CD1c-positive myeloid dendritic cell (primary cell): Measurements from ENCODE around the gene PITPNC1.

Experiments
- DNase-seq: peaks from one replicate; pipeline ENCODE4 v3.0.0-alpha.2; 2016; ENCODE audit errors: extremely low spot score

PITPNC1 gene

DNA sequence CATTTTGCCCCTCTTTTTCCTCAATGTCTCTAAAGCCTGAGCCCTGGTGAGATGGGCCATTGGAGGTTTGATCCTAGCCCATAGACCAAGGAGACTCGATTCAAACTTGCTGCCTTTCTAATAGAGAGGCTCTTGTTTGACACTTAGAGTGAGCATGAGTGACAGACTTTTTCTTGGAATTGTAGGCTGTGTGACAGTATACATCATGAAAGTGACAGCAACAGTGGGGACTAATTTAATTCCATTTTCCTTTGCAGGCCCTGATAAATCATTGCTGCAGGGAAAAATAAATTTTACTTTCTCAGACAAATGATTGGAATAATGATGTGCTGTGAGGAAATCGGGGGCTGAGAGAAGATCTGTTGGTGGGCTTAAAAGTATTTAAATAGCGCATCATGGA lies 171.6 kb downstream of the PITPNC1 start:
- DNase-seq, result no peak

DNA sequence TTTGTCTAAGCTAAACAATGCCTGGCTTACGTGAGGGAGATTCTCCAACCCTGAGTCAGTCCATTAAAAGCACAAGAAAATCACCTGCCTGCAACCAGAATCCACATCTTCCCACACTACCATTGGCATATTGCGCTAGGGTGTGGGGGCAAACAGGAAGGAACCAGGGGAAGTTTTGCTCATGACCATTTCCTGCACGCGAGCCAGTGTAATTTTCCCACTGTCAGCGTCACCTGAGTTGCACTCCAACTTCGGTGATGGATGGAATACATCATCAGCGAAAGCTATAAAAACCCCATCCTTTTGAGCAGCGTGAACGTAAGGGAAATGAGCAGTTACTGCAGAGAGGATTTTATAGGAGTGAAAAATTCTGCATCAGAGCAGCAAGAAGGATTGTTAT lies 172.7 kb downstream of the PITPNC1 start:
- DNase-seq, result peak; percentile 48

DNA sequence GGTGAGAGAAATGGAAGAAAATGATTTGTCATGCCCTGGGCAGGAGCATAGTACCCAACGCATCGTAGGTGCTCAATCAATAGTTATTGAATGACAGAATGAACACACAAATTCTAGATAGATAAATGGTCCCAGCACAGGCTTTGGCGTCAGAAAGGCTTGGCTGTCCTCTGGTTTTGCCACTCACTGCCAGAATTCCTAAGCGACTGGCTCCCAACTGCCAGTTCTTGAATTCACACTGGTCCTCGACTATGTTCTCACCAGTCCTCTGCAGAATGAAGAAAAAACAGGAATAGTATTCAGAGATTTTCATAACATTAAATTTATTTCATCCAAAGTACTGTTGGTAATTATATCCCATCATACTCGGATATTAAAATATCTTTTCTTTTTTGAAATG lies 177.6 kb downstream of the PITPNC1 start:
- no peak for DNase-seq

DNA sequence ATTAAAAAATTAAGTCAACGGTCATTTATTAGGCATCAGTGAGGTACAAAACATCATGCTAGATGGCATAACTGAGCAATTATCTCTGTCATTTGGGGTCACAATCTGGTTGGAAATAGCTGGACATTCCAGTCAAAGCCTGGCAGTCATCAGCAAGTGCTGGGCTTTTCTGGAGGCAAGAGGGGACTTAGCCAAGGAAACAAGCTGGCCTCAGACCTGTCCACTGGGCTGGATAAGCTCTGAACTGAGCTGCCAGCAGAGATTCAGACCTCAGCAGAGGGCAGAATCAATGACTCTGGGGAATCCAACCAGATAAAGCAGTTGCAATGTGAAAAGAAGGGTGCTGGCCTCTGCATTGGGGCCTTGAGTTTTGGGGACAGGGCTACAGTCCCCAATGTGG lies 178.8 kb downstream of the PITPNC1 start:
- no peak for DNase-seq

DNA sequence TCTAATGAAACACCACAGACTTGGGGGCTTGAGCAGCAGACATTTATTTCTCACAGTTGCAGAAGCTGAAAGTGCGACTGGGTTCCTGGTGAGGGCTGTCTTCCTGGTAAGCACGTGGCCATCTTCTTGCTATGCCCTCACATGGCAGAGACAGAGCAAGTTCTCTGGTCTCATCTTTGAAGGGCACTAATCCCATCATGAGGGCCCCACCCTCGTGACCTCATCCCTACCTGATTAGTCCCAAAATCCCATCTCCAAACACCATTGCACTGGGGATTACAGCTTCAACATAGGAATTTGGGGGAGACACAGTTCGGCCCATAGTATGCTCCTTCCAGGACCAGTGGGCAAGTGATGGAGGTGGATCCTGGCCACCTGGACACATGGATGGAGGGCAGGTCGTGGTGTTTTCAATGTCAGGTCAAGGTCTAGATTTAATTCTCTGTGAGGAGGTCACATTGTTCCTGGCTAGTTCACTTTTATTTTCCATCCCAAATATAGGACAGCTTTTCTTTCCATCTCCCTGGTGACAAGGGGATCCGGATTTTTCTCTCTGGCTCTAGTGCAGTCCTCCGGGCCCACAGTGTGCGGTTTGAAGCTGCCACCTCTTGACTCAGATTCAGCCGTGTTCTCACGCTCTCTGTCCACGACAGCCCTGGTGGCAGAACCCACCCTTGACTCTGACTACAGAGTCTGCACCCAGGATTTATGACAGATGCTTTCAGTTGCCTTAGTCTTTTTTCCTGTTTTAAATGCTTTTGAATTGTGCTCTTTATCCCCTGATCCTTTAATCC lies 180.2 kb downstream of the PITPNC1 start:
- no peak for DNase-seq

DNA sequence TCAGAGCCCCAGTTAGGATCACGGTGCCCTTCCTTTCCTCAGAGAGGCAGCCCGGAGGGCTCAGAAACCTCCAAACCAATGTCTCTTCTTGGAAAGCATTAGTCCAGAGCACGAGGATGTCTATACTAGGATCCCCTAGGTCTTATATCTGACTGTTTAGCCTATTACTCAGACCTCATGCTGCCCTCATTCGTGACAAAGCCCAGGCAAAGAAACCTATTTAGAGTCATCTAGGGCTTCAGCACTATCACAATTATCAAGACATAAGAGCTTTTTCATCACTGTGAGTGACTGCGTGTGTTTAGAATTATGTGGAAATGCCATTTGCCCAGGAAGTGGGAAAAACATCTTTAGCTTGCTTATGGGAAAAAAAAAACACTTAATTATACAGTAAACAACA lies 180.8 kb downstream of the PITPNC1 start:
- DNase-seq, result no peak

DNA sequence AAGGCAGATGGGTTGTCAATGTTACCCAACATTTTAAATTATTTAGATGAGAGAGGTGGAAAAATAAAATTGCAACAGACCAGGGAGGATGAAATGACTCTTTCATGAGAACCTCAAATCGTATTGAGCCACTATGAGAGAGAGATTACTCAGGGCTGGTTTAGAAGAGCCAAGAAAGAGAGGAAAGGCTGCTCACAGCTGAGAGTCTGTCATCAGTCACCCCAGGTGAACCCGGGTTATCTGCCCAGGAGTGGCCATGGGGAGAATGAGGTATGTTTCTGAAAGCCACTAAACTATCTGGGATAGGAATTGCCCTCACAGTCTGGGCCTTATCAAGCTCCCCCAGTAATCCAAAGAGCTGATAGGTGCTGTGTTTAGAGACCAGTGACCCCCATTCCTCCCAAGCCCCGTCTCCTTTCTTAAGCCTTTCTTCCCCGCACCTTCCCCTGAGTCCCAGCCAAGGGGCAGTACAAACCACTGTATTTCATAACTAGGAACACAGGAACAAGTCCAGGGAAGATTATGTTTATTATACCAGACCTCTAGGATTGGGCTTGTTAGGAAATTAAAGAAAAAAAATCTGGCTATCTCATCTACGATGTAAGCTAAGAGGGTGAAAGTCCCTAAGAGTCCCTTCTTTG lies 181.8 kb downstream of the PITPNC1 start:
- DNase-seq, result no peak

DNA sequence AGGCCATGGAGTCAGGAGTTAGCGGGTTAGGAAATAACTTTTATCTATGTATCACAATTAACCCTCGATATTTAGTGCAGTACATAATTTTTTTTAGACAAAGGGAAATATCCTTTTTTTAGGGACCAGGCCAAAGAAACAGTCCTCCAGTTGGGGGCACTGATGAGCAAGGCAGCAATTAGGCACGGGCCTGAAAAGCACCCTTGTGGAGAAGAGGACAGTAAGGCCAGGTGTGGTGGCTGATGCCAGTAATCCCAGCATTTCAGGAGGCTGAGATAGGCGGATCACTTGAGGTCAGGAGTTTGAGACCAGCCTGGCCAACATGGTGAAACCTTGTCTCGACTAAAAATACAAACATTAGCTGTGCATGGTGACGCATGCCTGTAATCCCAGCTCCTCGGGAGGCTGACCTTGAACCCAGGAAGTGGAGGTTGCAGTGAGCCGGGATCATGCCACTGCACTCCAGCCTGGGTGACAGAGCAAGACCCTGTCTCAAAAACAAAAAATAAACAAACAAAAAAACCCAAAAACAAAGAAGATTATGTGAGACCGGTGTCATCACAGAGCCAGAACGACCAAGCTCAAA lies 182.4 kb downstream of the PITPNC1 start:
- peak; percentile 23 for DNase-seq

DNA sequence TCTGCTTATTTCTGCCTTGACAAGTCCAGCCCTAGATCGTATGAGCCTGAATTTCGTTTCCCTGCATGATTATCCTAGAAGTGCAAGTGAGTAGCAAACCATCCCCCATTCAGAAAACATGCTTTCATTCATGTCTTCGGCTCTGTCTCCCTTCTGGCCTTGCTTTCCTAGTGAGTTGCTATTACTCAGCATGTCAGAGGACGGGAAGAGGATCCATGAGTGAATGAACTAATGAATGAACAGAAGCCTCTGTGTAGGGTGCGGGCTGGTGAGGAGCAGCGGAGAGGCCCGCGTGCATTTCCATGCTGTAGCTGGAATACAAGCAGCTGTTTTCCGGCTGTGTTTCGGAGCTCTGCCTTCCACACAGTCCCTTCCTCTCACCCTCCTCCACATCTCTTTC lies 184.9 kb downstream of the PITPNC1 start:
- DNase-seq, result no peak

DNA sequence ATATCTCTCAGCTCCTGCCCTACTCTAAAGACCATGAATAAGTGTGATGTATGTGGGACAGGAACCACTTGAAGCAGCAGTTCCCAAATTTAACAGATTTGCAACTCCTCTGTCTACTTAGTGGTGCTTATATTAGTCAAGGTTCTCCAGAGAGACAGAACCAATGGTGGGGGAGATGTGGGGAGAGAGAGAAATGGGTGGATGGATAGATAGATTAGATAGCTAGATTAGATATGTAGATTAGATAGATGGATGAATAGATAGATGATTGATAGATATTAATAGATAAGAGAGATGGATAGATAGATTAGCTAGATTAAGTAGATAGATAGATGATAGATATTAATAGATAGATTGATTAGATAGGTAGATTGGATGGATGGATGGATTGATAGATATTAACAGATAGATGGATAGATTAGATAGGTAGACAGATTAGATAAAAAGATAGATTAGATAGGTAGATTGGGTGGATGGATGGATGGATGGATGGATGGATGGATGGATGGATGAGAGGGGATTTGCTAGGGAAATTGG lies 186.7 kb downstream of the PITPNC1 start:
- DNase-seq, result no peak

DNA sequence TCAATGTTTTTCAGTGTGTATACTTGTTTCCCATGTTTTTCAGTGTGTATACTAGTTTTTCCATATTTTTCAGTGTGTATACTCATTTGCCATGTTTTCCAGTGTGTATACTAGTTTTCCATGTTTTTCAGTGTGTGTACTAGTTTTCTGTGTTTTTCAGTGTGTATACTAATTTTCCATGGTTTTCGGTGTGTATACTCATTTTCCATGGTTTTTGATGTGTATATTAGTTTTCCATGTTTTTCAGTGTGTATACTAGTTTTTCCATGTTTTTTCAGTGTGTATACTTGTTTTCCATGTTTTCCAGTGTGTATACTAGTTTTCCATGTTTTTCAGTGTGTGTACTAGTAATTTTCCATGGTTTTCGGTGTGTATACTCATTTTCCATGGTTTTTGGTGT lies 188.0 kb downstream of the PITPNC1 start:
- DNase-seq, result no peak

DNA sequence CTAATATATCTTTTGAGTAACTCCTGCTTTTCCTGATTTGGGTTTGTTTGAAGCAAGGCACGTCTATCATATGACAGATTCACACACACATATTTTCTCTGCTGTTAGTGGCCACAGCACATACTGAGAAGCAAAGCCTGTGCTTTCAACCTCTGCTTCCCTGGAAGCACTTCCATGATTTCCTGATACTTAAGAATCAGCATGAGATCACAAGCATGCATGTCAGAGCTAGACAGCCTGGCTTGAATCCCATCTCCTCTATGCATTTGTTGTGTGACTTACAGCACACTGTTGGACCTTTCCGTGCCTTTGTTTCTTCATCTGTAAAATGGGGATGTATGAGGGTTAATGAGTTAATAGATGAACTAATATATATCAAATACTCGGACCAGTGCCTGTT lies 189.6 kb downstream of the PITPNC1 start:
- DNase-seq, result no peak

DNA sequence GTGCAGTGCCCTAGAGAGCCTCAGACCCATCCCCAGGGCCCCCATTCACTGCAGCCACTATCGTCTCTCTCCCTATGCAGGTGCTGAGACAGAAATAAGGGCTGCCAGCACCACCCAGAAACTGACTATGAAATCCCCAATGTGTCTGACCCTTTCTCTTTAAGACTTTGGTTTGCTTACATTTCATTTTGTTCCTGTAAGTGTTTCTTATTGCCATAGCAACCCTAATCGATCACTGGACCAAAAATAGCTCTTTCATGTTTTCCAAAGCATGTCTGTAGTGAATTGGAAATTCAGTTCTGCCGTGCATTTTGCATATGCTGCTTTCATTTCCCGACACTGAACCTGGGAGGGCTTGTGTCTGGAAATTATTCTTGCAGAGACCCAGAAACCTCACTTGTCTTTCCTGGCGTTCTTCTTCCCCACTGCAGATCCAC lies 192.0 kb downstream of the PITPNC1 start:
- no peak for DNase-seq

DNA sequence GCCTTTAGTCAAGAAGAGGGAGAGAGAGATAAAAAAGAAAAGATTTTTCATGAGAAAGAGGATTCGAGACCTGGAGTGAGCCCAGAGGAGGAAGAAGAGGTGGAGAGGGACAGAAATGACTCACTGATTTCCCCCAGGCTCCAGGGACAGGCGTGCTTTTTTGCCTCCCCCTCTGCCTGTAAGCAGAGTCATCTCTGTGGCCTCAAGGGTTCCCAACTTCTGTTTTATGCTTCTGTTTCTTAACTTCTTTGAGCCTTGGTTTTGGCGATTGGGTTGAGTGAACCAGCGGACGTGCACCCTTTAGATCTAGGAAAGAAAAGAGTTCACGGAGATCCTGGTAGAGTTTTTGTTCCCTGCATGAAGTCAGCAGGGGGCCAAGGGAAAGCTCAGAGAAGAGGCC lies 192.8 kb downstream of the PITPNC1 start:
- peak; percentile 89 for DNase-seq

DNA sequence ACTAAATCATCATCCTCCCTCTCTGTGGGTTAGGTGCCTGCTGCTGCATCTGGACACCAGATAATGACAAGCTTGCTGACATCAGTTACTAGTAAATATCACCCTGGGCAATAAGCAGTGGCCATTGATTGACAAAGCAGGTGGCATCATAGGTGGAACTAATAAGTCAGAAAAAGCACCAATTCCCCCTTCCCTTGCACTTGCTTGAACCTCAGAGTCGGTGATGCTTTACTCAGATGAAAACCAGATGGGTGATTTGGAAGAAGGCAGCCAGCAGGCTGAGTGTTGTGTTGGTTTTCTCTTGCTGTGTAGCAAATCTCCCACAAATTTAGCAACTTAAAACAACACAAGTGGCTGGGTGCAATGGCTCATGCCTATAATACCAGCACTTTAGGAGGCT lies 193.7 kb downstream of the PITPNC1 start:
- DNase-seq, result no peak

DNA sequence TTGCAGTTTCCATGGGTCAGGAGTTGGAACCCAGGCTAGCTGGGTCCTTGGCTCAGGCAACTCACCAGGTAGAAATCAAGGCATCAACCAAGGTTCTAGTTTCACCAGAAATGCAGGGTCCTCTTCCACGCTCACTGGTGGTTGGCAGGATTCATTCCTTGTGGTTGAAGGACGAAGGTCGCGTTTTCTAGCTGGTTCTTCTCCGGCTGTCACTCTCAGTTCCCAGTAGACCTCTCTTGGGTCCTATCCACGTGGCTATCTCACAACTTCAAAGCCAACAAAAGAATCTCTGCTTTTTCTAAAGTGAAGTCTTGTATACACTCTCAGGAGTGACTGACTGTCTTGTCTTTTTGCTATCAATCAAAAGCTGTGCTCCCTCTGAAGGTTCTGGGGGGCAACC lies 194.4 kb downstream of the PITPNC1 start:
- peak; percentile 16 for DNase-seq

DNA sequence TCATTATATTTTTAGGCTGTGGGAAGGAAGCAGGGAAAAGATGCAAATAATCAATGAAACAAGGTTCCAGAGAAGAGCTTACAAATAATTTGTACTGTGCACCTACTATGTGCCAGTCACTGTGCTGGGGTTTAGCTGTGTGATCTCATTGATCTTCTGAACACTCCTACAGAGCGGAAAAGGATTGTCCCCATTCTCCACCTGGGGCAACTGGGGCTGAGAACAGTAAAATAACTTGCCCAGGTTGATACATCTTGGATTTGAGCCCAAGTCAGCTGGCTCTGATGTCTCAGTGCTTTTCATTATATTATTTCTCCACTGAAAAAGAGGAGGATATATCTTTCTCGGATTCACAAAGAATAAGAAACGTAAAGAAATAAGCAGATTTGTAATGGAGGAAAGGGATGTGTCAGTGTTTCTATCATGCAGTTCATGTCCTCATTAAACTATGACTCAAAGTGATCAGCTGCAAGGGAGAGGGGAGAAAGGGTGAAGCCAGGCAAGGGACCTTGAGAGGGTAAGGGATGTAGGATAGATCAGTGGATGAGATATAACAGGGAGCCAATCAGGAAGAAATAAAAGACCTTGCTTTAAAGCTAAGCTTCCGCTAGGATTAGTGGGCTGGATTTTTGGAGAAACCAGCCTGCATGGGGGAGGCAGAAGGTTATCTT lies 197.0 kb downstream of the PITPNC1 start:
- no peak for DNase-seq

DNA sequence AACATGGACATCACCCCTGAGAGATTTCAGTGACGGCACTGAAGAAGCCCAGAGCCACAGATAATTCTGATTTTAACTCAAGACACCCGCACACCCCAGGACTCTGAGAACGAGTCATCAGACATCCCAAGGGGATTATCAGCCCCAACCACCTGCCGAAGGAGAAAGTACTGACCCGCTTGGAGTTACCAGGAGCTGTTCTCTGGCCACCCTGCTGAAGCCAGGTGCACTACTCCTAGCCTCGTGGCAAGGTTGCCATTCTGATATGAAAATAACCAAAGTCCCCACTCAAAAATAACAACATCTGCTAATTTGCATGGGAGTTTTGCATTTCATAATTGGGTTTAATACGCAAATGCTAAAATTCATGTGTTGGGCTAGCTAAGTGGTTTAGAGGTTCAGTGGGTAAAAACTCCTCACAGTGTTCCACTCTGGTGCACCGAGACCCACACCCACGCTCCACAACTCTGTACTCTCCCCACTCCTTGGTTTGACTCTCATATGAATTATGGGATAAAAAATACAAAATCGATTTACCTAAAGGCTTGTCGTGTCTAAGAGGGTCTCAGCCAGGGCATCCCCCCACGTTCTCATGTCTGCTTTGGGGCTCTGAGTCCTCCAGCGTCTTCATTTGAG lies 197.7 kb downstream of the PITPNC1 start:
- DNase-seq, result no peak

DNA sequence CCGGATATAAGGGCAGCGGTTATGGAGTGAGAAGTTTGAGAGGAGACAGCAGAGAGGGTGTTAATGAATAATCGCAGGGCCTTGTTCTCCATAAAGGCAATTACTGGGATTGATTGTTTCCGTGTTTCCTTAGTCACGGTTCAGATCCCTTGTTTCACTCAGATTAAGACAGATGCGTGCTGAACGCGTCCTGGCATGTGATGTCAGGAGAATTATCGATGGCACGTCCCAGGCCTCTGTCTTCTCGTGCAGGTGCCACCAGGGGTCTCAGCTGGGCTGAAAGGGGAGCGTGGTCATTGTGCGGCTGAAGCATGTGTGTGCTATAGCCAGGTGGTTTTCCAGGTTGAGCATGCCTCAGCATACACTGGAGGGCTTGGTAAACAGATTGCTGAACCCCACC lies 198.2 kb downstream of the PITPNC1 start:
- DNase-seq, result no peak

DNA sequence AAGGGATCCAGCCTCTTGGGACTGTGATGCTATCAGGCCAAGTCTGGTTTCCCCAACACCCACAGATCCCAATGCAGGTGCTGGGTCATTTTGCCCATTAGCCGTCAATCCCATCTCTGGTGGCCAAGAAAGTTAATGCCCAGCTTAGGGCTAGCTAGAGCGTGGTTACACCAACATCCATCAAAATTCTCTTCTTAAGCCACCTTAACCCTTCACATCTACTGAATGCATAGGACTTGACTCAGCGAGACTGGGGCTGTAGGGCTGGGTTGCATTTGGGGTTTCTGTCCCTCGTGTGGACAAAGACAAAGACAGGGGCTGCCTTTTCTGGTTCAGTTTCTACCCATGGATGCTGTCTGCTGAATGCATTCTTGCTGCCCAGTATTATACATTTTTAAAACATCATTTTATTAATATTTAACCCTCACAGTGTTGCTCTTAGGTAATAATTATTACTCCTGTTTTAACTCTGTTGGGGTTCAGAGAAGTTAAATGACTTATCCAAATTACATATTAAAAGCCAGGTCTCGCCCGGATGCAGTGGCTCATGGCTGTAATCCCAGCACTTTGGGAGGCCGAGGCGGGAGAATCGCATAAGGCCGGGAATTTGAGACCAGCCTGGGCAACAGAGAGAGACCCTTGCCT lies 199.5 kb downstream of the PITPNC1 start:
- DNase-seq, result no peak

DNA sequence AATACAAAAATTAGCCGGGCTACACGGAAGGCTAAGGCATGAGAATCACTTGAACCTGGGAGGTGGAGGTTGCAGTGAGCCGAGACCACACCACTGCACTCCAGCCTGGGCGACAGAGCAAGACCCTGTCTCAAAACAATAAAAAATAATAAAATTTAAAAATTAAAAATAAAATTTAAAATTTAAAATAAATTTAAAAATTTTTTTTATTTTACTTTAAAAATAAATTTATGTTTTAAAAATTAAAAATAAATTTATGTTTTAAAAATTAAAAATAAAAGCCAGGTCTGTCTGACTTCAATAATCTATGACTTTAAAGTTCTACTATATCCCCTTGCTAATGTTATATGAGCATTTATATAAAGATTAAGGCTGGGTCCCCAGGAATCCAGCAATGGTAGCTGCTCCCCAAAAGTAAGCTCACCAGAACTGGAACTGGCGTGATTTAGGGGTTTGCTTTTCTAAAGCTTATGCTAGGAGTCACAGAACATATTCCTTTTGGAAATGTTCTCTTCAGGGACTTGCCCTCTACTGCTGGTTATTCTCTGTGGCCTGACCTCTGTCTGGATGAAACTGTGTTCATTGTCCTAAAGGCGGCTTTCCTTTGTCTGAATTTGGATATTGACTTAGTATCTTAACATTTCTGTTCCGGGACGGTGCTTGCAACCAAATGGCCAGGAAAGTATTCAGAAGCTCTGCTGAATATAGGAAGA lies 200.5 kb downstream of the PITPNC1 start:
- DNase-seq, result no peak
